D721Med (cell line): ENCODE results near the gene TMEM203.

ENCODE experiments used
- DNase-seq: peaks from one replicate; pipeline ENCODE4 v3.0.0; 2011; ENCODE audit warnings: low spot score; ENCODE audit not compliant: insufficient read length
- FAIRE-seq: peaks from 2 replicates; lab custom pipeline; 2011; peaks lifted over from hg19 to GRCh38; lab: Jason Lieb, UNC
- CTCF ChIP-seq: IDR thresholded peaks from 2 replicates; pipeline ENCODE4 v1.5.1; 2012; ENCODE audit warnings: mild to moderate bottlenecking, control low read depth; ENCODE audit not compliant: insufficient read depth; ENCODE audit errors: missing control alignments

TMEM203 gene

GRCh38 chr9:137180491-137180890 is 25.0 kb downstream of the TMEM203 start:
- TF ChIP-seq CTCF = no peak
- FAIRE-seq = no peak

GRCh38 chr9:137179761-137180160 is 25.7 kb downstream of the TMEM203 start:
- DNase-seq (no peak), FAIRE-seq (no peak)
- TF ChIP-seq CTCF = no peak

More at GRCh38 chr9:137180491-137180890, 25.0 kb downstream of the TMEM203 start:
- DNase-seq = no peak

- TF ChIP-seq CTCF = no peak
- no peak for FAIRE-seq
- no peak for DNase-seq
These were observed 26.4 kb downstream of the TMEM203 start for GRCh38 chr9:137178939-137179630.

DNA sequence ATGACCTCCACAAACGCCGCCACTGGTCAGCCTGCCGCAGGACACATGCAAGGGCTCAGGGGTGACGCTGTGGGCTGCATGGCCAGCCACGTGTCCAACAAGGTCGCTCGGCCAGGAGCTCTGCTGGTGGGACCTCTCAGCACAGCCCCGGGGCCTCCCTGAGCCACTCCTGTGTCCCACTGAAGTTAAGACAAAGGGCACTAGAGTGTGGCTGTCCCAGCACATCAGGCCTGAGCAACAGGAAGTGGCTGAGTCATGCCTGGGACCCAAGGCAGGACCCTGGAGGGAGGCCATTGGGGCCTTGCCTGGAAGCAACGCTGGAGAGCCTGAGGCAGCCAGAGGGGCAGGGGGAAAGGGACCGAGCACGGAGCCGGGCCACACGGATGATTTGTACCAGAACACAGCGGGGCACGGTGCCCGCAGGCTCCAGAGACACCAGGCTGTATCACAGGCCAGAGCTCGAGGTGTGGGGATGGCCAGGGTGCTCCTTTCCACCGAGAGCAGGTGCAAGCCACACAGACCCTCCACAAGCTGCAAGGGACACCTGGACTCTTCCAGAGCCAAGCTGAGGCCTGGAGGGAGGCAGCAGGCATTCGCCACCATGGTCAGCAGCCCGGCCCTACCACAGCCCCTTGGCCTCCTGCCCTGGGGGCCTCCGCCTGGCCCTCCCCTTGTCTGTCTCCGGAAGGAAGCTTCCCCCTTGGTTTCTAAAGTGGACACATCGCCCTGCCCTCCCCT is 27.1 kb downstream of the TMEM203 start:
- FAIRE-seq (no peak), DNase-seq (no peak)
- TF ChIP-seq CTCF = no peak

DNA sequence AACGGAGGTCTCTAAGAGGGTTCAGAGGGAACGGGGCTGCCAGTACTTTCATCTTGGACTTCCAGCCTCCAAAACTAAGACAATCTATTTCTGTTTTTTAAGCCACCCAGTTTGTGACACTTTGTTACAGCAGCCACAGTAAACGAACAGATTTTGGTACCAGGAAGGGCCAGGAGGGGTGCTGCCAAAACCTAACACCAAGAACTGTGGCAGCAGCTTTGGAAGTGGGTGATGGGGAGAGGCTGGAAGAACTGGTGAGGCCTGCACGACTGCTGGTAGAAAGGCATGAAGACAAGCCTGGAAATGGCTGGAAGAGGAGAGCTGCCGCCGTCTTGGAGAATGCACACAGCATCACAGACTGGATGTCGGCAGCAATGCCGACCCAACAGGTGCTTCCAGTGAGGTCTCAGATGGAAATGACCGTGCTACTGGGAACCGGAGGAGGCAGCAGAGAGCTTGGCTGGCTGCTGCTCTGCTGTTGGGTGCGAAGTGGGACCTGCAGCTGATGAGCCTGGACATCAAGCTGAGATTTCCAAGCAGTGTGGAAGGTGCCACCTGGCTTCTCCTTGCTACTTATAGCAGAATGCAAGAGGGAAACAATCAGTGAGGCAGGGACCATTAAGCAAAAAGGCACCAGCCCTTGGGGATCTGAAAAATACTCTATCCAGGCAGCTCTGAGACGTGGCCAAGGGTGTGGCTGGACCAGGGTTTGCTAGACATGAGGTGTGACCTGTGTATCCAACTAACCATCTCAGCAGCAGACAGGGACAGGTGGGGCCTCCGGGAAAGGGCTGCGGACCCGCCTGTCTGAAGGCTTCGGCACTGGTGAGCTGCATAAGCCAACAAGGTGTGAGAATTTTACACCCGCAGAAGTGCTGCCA is 28.9 kb downstream of the TMEM203 start:
- FAIRE-seq (no peak), DNase-seq (no peak)
- peak; percentile 56 for TF ChIP-seq CTCF

DNA sequence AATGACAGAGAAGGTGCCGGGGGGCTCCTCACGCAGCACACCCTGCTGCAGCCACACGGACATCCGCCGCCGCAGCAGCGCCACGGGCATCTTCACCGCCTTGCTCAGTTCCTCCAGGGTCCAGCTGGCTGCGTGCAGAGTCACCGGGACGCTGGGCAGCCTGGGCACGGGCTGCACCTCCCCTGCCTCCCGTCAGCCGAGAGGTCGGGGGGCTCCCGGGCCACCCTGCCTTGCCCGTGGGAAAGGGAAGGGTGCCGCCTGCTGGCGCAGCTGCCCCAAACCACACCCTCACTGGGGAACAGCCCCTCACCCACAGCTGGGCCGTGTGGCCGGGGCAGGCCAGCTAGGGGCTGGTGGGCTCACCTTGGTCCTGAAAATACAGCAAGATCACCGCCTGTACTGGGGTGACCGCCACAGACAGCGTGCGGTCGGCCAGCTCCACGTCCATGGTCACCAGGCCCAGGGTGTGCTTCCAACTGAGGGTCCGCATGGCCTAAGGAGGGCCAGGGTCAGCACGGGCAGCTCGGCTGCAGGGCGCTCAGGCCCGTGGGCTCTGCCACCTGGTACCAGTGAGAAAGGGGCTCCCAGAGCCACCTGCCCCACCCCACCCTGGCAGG is 30.0 kb downstream of the TMEM203 start:
- DNase-seq (no peak), FAIRE-seq (no peak)
- peak; percentile 29 for TF ChIP-seq CTCF
